Head of caudate nucleus (tissue), 42 donors: Measurements from ENCODE around the gene PDE10A.
A peak's percentile ranks its signal among the peaks of the same experiment; 100 is the strongest.
"Not testable (repeated sequence)": the region's sequence is repeated elsewhere in the genome, so short reads cannot be mapped to it uniquely, and the experiment has no call there.

Experiments used
- DNase-seq, 42 donors: peaks; one replicate each; pipeline versions ENCODE4 v3.0.0 to v3.0.0-alpha.2; 2020 to 2021; ENCODE audit warnings: mixed read lengths in 7 of 42
- intact Hi-C: fragments of 100-400 bp; cut with DNase I; formaldehyde crosslinking; loops from one replicate; pipeline ENCODE4 v1.15.0; 2022

PDE10A gene

GRCh38 chr6:165459605-165460301 lies 203.3 kb downstream of the PDE10A start:
- intact Hi-C loops, DNase-seq: not testable (repeated sequence)

GRCh38 chr6:165458134-165458533 lies 204.9 kb downstream of the PDE10A start:
- intact Hi-C loops = no loop called here
- DNase-seq = no peak

GRCh38 chr6:165456286-165456685 lies 206.8 kb downstream of the PDE10A start:
- no peak for DNase-seq
- intact Hi-C loops = no loop called here

- intact Hi-C loops = no loop called here
- no peak for DNase-seq
Measured at GRCh38 chr6:165455488-165455887, 207.6 kb downstream of the PDE10A start.

- intact Hi-C loops = no loop called here
- DNase-seq = no peak
Measured at GRCh38 chr6:165453395-165453794, 209.6 kb downstream of the PDE10A start.

GRCh38 chr6:165451838-165452237 lies 211.2 kb downstream of the PDE10A start:
- intact Hi-C loops = no loop called here
- no peak for DNase-seq

- peak in 1 of 42 donors; percentile 54 for DNase-seq
- intact Hi-C loops = no loop called here
Measured at GRCh38 chr6:165448210-165448609, 214.8 kb downstream of the PDE10A start.

GRCh38 chr6:165447141-165447540 lies 215.9 kb downstream of the PDE10A start:
- intact Hi-C loops = no loop called here
- no peak for DNase-seq

- intact Hi-C loops = no loop called here
- DNase-seq = no peak
Measured at GRCh38 chr6:165446331-165446730, 216.7 kb downstream of the PDE10A start.

GRCh38 chr6:165443462-165443861 lies 219.6 kb downstream of the PDE10A start:
- no peak for DNase-seq
- intact Hi-C loops = no loop called here

- intact Hi-C loops = loop anchor here (2.0 kb wide), 1 partner anchor 410 kb away; no protein-coding TSS in a partner anchor
- DNase-seq = no peak
Measured at GRCh38 chr6:165441181-165441580, 221.9 kb downstream of the PDE10A start.

GRCh38 chr6:165439928-165440554 lies 223.0 kb downstream of the PDE10A start:
- no peak for DNase-seq
- intact Hi-C loops = loop anchor here (2.0 kb wide), 1 partner anchor 411 kb away; no protein-coding TSS in a partner anchor

- DNase-seq = no peak
- intact Hi-C loops = no loop called here
Measured at GRCh38 chr6:165426892-165427291, 236.1 kb downstream of the PDE10A start.

GRCh38 chr6:165422192-165422591 lies 240.8 kb downstream of the PDE10A start:
- DNase-seq = no peak
- intact Hi-C loops = no loop called here

GRCh38 chr6:165417278-165417865 lies 245.7 kb downstream of the PDE10A start:
- no peak for DNase-seq
- intact Hi-C loops = no loop called here

- DNase-seq = no peak
- intact Hi-C loops = no loop called here
Measured at GRCh38 chr6:165404697-165405096, 258.3 kb downstream of the PDE10A start.

GRCh38 chr6:165404296-165404695 lies 258.7 kb downstream of the PDE10A start:
- intact Hi-C loops = no loop called here
- no peak for DNase-seq

- DNase-seq = no peak
- intact Hi-C loops = no loop called here
Measured at GRCh38 chr6:165403006-165403595, 259.9 kb downstream of the PDE10A start.

- intact Hi-C loops = no loop called here
- no peak for DNase-seq
Measured at GRCh38 chr6:165401092-165401491, 261.9 kb downstream of the PDE10A start.

- intact Hi-C loops = no loop called here
- DNase-seq = peak in 1 of 42 donors; percentile 16
Measured at GRCh38 chr6:165390475-165390874, 272.6 kb downstream of the PDE10A start.
